A549 (cell line): ENCODE measurements around the gene VDR. TPM values are rescaled to one million over a fixed set of nuclear protein-coding genes. Genes with fewer than 3 reads are reported as not detected.

Source experiments
- ATAC-seq, 2 experiments: fragments of 200-7000 bp in 1 of 2; fragments of >200 bp in 1 of 2; cut with Nextera tagmentation in 1 of 2; cut with Tn5 transposase in 1 of 2; 3 replicates each; pipeline versions ENCODE4 v1.8.0 to v1.9.1; 2018 to 2020; ENCODE audit warnings: mild to moderate bottlenecking in 1 of 2, moderate library complexity in 1 of 2
- CTCF ChIA-PET: fragments of 300-600 bp; sonication (Branson Sonifier 250); formaldehyde crosslinking; extraction: SDS; loops from one replicate; lab custom pipeline; 2021; ENCODE audit warnings: antibody characterized with exemption, inconsistent platforms; lab: Yijun Ruan, JAX
- POLR2A ChIA-PET: fragments of 350-600 bp; formaldehyde crosslinking; extraction: SDS; loops from one replicate; lab custom pipeline; 2021; ENCODE audit warnings: antibody characterized with exemption, inconsistent platforms; lab: Yijun Ruan, JAX
- DNase-seq, 2 experiments: peaks; one replicate each; pipeline versions ENCODE4 v3.0.0 to v3.0.0-alpha.2; 2011 to 2016; ENCODE audit warnings: low read depth in 1 of 2, low spot score in 1 of 2
- FAIRE-seq: peaks from 2 replicates; lab custom pipeline; 2011; peaks lifted over from hg19 to GRCh38; lab: Jason Lieb, UNC
- H3K27ac ChIP-seq, 2 experiments: fragments of >200 bp; sonication (Bioruptor Twin); formaldehyde crosslinking; 3 replicates each; pipeline ENCODE4 v1.5.1; 2016 to 2017
- H3K4me1 ChIP-seq: fragments of >200 bp; sonication (Bioruptor Twin); formaldehyde crosslinking; 3 replicates; pipeline ENCODE4 v1.6.1; 2016
- H3K4me2 ChIP-seq: fragments of >200 bp; sonication (Bioruptor Twin); formaldehyde crosslinking; 3 replicates; pipeline ENCODE4 v1.6.1; 2016
- H3K4me3 ChIP-seq: fragments of >200 bp; sonication (Bioruptor Twin); formaldehyde crosslinking; 3 replicates; pipeline ENCODE4 v1.5.1; 2016
- H3K9me3 ChIP-seq: fragments of >200 bp; sonication (Bioruptor Twin); formaldehyde crosslinking; 3 replicates; pipeline ENCODE4 v1.6.1; 2016
- CBX2 ChIP-seq: fragments of 200-600 bp; sonication (generic); IDR thresholded peaks from 2 replicates; pipeline ENCODE4 v1.6.1; 2016; ENCODE audit warnings: low read depth, mild to moderate bottlenecking, borderline replicate concordance
- CEBPB ChIP-seq, 2 experiments: fragments of >200 bp in 1 of 2; sonication (Bioruptor Twin) in 1 of 2; formaldehyde crosslinking in 1 of 2; IDR thresholded peaks; 2 replicates each; pipeline ENCODE4 v1.6.1; 2012 to 2016
- CHD4 ChIP-seq: fragments of 200-600 bp; sonication (generic); IDR thresholded peaks from 2 replicates; pipeline ENCODE4 v1.6.1; 2016; ENCODE audit warnings: antibody characterized with exemption, mild to moderate bottlenecking, borderline replicate concordance
- EHMT2 ChIP-seq: fragments of 200-600 bp; sonication (generic); IDR thresholded peaks from 2 replicates; pipeline ENCODE4 v1.6.1; 2016; ENCODE audit warnings: antibody characterized with exemption, low read depth, mild to moderate bottlenecking, moderate library complexity
- HDAC2 ChIP-seq: fragments of 200-600 bp; sonication (generic); IDR thresholded peaks from 2 replicates; pipeline ENCODE4 v1.6.1; 2016
- HOXB5 ChIP-seq: fragments of 250-450 bp; sonication (Bioruptor Pico); IDR thresholded peaks from 2 replicates; pipeline ENCODE4 v1.5.0; 2020; ENCODE audit warnings: mild to moderate bottlenecking, moderate library complexity
- JUN ChIP-seq, 2 experiments: fragments of >200 bp; sonication (Bioruptor Twin); formaldehyde crosslinking; IDR thresholded peaks; 2 replicates in 1 of 2; 3 replicates in 1 of 2; pipeline ENCODE4 v1.6.1; 2016 to 2017
- JUNB ChIP-seq: fragments of >200 bp; sonication (Bioruptor Twin); formaldehyde crosslinking; IDR thresholded peaks from 2 replicates; pipeline ENCODE4 v1.6.1; 2016
- KDM5A ChIP-seq: fragments of 200-600 bp; sonication (generic); IDR thresholded peaks from 2 replicates; pipeline ENCODE4 v1.6.1; 2016; ENCODE audit warnings: antibody characterized with exemption, mild to moderate bottlenecking
- MYC ChIP-seq: IDR thresholded peaks from 2 replicates; pipeline ENCODE4 v1.6.1; 2012; ENCODE audit warnings: mild to moderate bottlenecking, inconsistent platforms, low read length, improper control_type of control experiment, borderline replicate concordance
- POLR2AphosphoS2 ChIP-seq: conservative IDR thresholded peaks from 2 replicates; pipeline ENCODE4 v1.6.1; 2012; ENCODE audit warnings: low read length, improper control_type of control experiment, inconsistent platforms
- SMC3 ChIP-seq: fragments of >200 bp; sonication (Bioruptor Twin); formaldehyde crosslinking; IDR thresholded peaks from 3 replicates; pipeline ENCODE4 v1.6.1; 2018; ENCODE audit warnings: inconsistent platforms
- TP53 ChIP-seq: fragments of 250-450 bp; sonication (Bioruptor Pico); IDR thresholded peaks from 2 replicates; pipeline ENCODE4 v1.5.0; 2021; ENCODE audit warnings: mild to moderate bottlenecking, moderate library complexity
- ZFP36 ChIP-seq: fragments of 450-650 bp; IDR thresholded peaks from 2 replicates; pipeline ENCODE4 v1.6.1; 2014; ENCODE audit warnings: borderline replicate concordance; ENCODE audit not compliant: partially characterized antibody
- ZNF302 ChIP-seq: fragments of 250-450 bp; sonication (Bioruptor Pico); IDR thresholded peaks from 2 replicates; pipeline ENCODE4 v1.9.0; 2021; ENCODE audit warnings: inconsistent platforms, mild to moderate bottlenecking, moderate library complexity
- WGBS: methylation state at CpG from one replicate; pipeline ENCODE4 v1.1.6; 2017; ENCODE audit errors: missing lambda C conversion rate; 5-methylcytosine and 5-hydroxymethylcytosine counted together
- polyA plus RNA-seq, 4 experiments: library from polyadenylated mRNA; depleted of rRNA in 3 of 4; stranded (reverse); fragments of >200 nt; fragmentation: RNase III in 1 of 4; extraction: RNeasy Plus Mini Kit Qiagen cat#74134 plus additional on column Dnase treatment in 1 of 4; gene quantifications; 2 replicates in 3 of 4; 3 replicates in 1 of 4; pipeline ENCODE4 v1.2.3, GENCODE V29; 2011 to 2017
- TF ChIP-seq, protein P1 (sequence below): fragments of >200 bp; sonication (Bioruptor Twin); formaldehyde crosslinking; IDR thresholded peaks from 2 replicates; pipeline ENCODE4 v1.6.1; 2016
- TF ChIP-seq, protein P2 (sequence below): fragments of 250-450 bp; sonication (Bioruptor Pico); IDR thresholded peaks from 2 replicates; pipeline ENCODE4 v1.5.0; 2021; ENCODE audit warnings: mild to moderate bottlenecking, moderate library complexity, borderline replicate concordance
- TF ChIP-seq, protein P3 (sequence below): fragments of 200-600 bp; sonication (generic); IDR thresholded peaks from 2 replicates; pipeline ENCODE4 v1.6.1; 2016; ENCODE audit warnings: antibody characterized with exemption, mild to moderate bottlenecking, moderate library complexity
- TF ChIP-seq, protein P4 (sequence below): fragments of >200 bp; sonication (Bioruptor Twin); formaldehyde crosslinking; IDR thresholded peaks from 3 replicates; pipeline ENCODE4 v1.6.1; 2016
- TF ChIP-seq, protein P5 (sequence below): fragments of 150-350 bp; IDR thresholded peaks from 2 replicates; pipeline ENCODE4 v1.6.1; 2014; ENCODE audit warnings: low read depth, mild to moderate bottlenecking, low read length

The VDR gene
- polyA plus RNA-seq, 2 of the 4 experiments (the other 2 are of a cell fraction) = 1.9 to 2.1 TPM

DNA sequence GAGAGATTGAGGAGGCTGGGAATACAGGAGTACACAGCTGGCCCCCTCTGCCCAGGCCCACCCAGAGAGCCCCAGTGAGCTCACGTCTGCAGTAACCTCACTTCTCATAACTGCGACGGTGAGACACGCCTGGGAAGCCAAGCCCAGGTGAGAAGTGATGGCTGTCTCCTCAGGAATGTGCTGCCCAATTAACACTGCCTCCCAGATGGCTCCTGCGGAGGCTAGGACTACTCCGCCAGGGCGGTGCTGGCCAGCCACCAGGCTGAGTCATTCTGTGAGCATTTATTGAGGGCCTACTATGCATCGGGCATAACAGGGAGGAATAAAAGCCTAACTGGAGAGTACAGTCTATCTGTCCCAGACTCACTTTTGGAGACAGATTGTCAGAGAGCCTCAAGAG is 49.3 kb upstream of the VDR start (continued):
- TF ChIP-seq EHMT2 = no peak

DNA sequence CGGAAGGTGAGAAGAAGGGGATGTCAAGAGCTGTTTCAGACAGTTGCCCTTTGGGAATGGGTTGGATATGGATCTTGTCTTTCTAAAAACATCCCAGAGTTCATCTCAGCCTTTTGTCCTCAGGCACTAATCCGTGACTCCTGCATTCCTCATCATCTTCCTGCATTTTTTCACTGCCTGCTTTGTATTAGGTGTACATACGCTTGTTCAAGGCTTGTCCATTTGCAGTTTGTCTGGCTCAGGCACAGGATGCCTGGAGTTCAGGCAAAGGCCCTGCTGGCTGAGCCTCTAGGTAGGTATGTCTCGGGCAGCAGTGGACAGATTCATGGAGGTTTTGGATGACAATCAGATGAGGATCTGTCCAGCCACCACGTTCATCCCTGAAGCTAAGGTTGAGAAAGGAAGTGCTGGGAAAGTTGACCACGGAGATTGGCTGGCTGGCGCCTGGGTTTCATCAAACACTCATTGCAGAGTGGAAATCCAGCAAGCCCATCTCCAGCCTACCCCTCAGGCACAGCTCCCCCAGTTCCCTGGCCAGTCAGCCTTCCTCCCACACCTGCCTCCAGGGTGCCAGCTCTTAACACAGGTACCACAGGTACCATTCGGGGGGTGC is 46.2 kb upstream of the VDR start:
- no peak for ATAC-seq
- POLR2A ChIA-PET = interaction anchor here (0.6 to 1.0 kb wide), 2 partner anchors 11 to 46 kb away, joined by 3 read pairs; partner anchors contain the start of gene VDR
- H3K4me2 ChIP-seq = no peak overlapping the region
- TF ChIP-seq HOXB5 (CRISPR knock-in tag) = no peak
- no peak for TF ChIP-seq CEBPB (IDR thresholded peaks at IDR 0.05)
- no peak for TF ChIP-seq JUN (IDR thresholded peaks at IDR 0.05)
- no peak for TF ChIP-seq KDM5A
- TF ChIP-seq EHMT2 = no peak
- TF ChIP-seq TP53 (CRISPR knock-in tag) = no peak
- no peak for TF ChIP-seq HDAC2
- no peak for TF ChIP-seq ZFP36
- TF ChIP-seq, protein P1, sequence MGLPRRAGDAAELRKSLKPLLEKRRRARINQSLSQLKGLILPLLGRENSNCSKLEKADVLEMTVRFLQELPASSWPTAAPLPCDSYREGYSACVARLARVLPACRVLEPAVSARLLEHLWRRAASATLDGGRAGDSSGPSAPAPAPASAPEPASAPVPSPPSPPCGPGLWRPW = no peak
- no peak for TF ChIP-seq CHD4
- TF ChIP-seq, protein P2, sequence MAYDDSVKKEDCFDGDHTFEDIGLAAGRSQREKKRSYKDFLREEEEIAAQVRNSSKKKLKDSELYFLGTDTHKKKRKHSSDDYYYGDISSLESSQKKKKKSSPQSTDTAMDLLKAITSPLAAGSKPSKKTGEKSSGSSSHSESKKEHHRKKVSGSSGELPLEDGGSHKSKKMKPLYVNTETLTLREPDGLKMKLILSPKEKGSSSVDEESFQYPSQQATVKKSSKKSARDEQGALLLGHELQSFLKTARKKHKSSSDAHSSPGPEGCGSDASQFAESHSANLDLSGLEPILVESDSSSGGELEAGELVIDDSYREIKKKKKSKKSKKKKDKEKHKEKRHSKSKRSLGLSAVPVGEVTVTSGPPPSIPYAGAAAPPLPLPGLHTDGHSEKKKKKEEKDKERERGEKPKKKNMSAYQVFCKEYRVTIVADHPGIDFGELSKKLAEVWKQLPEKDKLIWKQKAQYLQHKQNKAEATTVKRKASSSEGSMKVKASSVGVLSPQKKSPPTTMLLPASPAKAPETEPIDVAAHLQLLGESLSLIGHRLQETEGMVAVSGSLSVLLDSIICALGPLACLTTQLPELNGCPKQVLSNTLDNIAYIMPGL = no peak
- TF ChIP-seq MYC = no peak
- no peak for TF ChIP-seq JUNB
- TF ChIP-seq POLR2AphosphoS2 = no peak
- TF ChIP-seq, protein P3, sequence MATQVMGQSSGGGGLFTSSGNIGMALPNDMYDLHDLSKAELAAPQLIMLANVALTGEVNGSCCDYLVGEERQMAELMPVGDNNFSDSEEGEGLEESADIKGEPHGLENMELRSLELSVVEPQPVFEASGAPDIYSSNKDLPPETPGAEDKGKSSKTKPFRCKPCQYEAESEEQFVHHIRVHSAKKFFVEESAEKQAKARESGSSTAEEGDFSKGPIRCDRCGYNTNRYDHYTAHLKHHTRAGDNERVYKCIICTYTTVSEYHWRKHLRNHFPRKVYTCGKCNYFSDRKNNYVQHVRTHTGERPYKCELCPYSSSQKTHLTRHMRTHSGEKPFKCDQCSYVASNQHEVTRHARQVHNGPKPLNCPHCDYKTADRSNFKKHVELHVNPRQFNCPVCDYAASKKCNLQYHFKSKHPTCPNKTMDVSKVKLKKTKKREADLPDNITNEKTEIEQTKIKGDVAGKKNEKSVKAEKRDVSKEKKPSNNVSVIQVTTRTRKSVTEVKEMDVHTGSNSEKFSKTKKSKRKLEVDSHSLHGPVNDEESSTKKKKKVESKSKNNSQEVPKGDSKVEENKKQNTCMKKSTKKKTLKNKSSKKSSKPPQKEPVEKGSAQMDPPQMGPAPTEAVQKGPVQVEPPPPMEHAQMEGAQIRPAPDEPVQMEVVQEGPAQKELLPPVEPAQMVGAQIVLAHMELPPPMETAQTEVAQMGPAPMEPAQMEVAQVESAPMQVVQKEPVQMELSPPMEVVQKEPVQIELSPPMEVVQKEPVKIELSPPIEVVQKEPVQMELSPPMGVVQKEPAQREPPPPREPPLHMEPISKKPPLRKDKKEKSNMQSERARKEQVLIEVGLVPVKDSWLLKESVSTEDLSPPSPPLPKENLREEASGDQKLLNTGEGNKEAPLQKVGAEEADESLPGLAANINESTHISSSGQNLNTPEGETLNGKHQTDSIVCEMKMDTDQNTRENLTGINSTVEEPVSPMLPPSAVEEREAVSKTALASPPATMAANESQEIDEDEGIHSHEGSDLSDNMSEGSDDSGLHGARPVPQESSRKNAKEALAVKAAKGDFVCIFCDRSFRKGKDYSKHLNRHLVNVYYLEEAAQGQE = no peak
- TF ChIP-seq, protein P4, sequence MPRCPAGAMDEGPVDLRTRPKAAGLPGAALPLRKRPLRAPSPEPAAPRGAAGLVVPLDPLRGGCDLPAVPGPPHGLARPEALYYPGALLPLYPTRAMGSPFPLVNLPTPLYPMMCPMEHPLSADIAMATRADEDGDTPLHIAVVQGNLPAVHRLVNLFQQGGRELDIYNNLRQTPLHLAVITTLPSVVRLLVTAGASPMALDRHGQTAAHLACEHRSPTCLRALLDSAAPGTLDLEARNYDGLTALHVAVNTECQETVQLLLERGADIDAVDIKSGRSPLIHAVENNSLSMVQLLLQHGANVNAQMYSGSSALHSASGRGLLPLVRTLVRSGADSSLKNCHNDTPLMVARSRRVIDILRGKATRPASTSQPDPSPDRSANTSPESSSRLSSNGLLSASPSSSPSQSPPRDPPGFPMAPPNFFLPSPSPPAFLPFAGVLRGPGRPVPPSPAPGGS = no peak
- TF ChIP-seq CBX2 = no peak
- TF ChIP-seq ZNF302 (CRISPR knock-in tag) = no peak
- TF ChIP-seq, protein P5, sequence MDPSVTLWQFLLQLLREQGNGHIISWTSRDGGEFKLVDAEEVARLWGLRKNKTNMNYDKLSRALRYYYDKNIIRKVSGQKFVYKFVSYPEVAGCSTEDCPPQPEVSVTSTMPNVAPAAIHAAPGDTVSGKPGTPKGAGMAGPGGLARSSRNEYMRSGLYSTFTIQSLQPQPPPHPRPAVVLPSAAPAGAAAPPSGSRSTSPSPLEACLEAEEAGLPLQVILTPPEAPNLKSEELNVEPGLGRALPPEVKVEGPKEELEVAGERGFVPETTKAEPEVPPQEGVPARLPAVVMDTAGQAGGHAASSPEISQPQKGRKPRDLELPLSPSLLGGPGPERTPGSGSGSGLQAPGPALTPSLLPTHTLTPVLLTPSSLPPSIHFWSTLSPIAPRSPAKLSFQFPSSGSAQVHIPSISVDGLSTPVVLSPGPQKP = no peak
- TF ChIP-seq SMC3 = no peak
- TF ChIP-seq, all 56 proteins: peak for 0
- no peak for FAIRE-seq
- Histone ChIP-seq H3K27ac (no peak overlapping the region), H3K4me3 (no peak overlapping the region), H3K9me3 (no peaks in the 10 kb centered on the region), H3K4me1 (peaks cover 10% of the 10 kb centered on the region)
- 58% methylated on average over 8 of the region's 8 CpGs for WGBS
- DNase-seq = no peak
- CTCF ChIA-PET = interaction anchor here (0.7 to 6.1 kb wide), 13 partner anchors 10 to 209 kb away, joined by 3 to 48 read pairs (median 7); partner anchors contain the start of genes TMEM106C and VDR
